Astrocyte (in vitro differentiated cells and primary cell): ENCODE measurements around the gene PCDHGA8. TPM values are rescaled to one million over a fixed set of nuclear protein-coding genes. Genes with fewer than 3 reads are reported as not detected.

Source experiments
- DNase-seq: peaks from one replicate; pipeline ENCODE4 v3.0.0-alpha.2; 2010; ENCODE audit warnings: low read depth
- FAIRE-seq: peaks from 2 replicates; lab custom pipeline; 2011; peaks lifted over from hg19 to GRCh38; lab: Jason Lieb, UNC
- H2AFZ ChIP-seq: 2 replicates; pipeline ENCODE4 v1.6.0; 2012; ENCODE audit warnings: low read depth, low read length, inconsistent platforms
- H3K27ac ChIP-seq: 2 replicates; pipeline ENCODE4 v1.5.1; 2011; ENCODE audit warnings: low read depth, low read length, inconsistent platforms
- H3K27me3 ChIP-seq: 2 replicates; pipeline ENCODE4 v1.6.0; 2011; ENCODE audit warnings: low read length, inconsistent platforms; ENCODE audit not compliant: insufficient read depth
- H3K36me3 ChIP-seq: 2 replicates; pipeline ENCODE4 v1.5.1; 2011; ENCODE audit warnings: low read length, inconsistent platforms; ENCODE audit not compliant: insufficient read depth
- H3K4me1 ChIP-seq: 2 replicates; pipeline ENCODE4 v1.5.1; 2011; ENCODE audit warnings: low read length, inconsistent platforms; ENCODE audit not compliant: insufficient read depth
- H3K4me2 ChIP-seq: 2 replicates; pipeline ENCODE4 v1.6.0; 2012; ENCODE audit warnings: low read length, inconsistent platforms
- H3K4me3 ChIP-seq: 2 replicates; pipeline ENCODE4 v1.5.1; 2011; ENCODE audit warnings: low read depth, mild to moderate bottlenecking, low read length, inconsistent platforms; ENCODE audit not compliant: insufficient read depth
- H3K79me2 ChIP-seq: 2 replicates; pipeline ENCODE4 v1.6.0; 2012; ENCODE audit warnings: mild to moderate bottlenecking, low read length, inconsistent platforms; ENCODE audit not compliant: insufficient read depth
- H3K9ac ChIP-seq: 2 replicates; pipeline ENCODE4 v1.6.0; 2012; ENCODE audit warnings: mild to moderate bottlenecking, low read length, inconsistent platforms
- H3K9me3 ChIP-seq: 2 replicates; pipeline ENCODE4 v1.5.1; 2012; ENCODE audit warnings: low read depth, mild to moderate bottlenecking, low read length, inconsistent platforms; ENCODE audit not compliant: insufficient read depth
- H4K20me1 ChIP-seq: 2 replicates; pipeline ENCODE4 v1.6.0; 2012; ENCODE audit warnings: low read length, inconsistent platforms; ENCODE audit not compliant: insufficient read depth
- H3K27ac Mint-ChIP-seq: one replicate; pipeline ENCODE4 v1.8.0; 2021; ENCODE audit warnings: mild to moderate bottlenecking, mixed read lengths; ENCODE audit not compliant: unreplicated experiment
- H3K27me3 Mint-ChIP-seq: one replicate; pipeline ENCODE4 v1.8.0; 2021; ENCODE audit warnings: low read depth, mixed read lengths; ENCODE audit not compliant: unreplicated experiment
- H3K36me3 Mint-ChIP-seq: one replicate; pipeline ENCODE4 v1.8.0; 2021; ENCODE audit warnings: low read depth, mixed read lengths; ENCODE audit not compliant: unreplicated experiment
- H3K4me1 Mint-ChIP-seq: one replicate; pipeline ENCODE4 v1.8.0; 2021; ENCODE audit warnings: low read depth, mixed read lengths; ENCODE audit not compliant: unreplicated experiment
- H3K4me3 Mint-ChIP-seq: one replicate; pipeline ENCODE4 v1.8.0; 2021; ENCODE audit warnings: mild to moderate bottlenecking, moderate library complexity, mixed read lengths; ENCODE audit not compliant: unreplicated experiment
- H3K9me3 Mint-ChIP-seq: one replicate; pipeline ENCODE4 v1.8.0; 2021; ENCODE audit warnings: mild to moderate bottlenecking, mixed read lengths; ENCODE audit not compliant: unreplicated experiment
- EZH2 ChIP-seq: IDR thresholded peaks from 2 replicates; pipeline ENCODE4 v1.6.1; 2012; ENCODE audit warnings: mild to moderate bottlenecking, low read length, inconsistent platforms; ENCODE audit not compliant: insufficient read depth
- total RNA-seq: library from RNA; stranded (reverse); gene quantifications from 2 replicates; pipeline ENCODE4 v1.2.1, GENCODE V29; 2021
- TF ChIP-seq, protein P1 (sequence below): IDR thresholded peaks from 2 replicates; pipeline ENCODE4 v1.5.1; 2011; ENCODE audit warnings: low read depth, mild to moderate bottlenecking, inconsistent platforms, low read length, moderate library complexity; ENCODE audit not compliant: insufficient read depth

PCDHGA8 gene
- total RNA-seq, 1 donor from 2014 or later, result 1.0 TPM

DNA sequence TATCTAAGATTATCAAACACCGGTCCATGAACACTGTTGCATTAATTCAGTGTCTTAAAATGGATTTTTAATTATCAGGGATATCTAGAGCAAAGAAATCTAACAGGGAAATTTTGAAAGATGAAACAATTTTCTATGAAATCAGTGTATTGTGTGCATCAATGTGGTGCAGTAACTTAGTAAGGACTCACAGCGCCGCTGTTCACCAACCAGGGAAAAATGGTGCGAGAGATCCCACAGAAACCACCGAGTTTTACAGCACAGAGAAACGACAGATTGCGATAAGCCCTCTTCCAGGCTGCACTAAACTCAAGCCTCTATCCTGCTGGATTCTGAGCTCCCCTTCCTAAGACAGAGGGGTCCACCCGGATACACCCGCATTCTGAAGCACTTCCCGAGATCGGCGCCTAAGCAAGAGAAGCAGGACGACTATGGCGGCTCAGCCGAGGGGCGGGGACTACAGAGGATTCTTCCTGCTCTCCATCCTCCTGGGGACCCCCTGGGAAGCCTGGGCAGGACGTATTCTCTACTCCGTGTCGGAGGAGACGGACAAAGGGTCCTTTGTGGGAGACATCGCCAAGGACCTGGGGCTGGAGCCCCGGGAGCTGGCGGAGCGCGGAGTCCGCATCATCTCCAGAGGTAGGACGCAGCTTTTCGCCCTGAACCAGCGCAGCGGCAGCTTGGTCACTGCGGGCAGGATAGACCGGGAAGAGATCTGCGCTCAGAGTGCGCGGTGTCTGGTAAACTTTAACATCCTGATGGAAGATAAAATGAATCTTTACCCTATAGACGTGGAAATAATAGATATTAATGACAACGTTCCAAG is 9.8 kb upstream of the PCDHGA8 start, which contains the start of gene PCDHGA7:
PCDHGA7 (plus strand) TSS at position 274 of the 826 bp plus-strand sequence; CDS start at position 432, 158 bp downstream.
- Histone ChIP-seq H3K4me2 (peak within 1 kb of the TSS; percentile 80), H3K27ac (no peak within 1 kb of the TSS), H3K79me2 (no peaks in the 10 kb centered on the region), H3K4me1 (no peaks in the 10 kb centered on the region), H4K20me1 (no peaks in the 10 kb centered on the region), H3K4me3 (peak within 1 kb of the TSS; percentile 62), H3K9me3 (peaks cover 27% of the 10 kb centered on the region), H2AFZ (peak within 1 kb of the TSS; percentile 70), H3K27me3 (no peaks in the 10 kb centered on the region), H3K9ac (peak within 1 kb of the TSS; percentile 74), H3K36me3 (no peaks in the 10 kb centered on the region)
- no peaks in the 10 kb centered on the region for H3K4me1 Mint-ChIP-seq
- TF ChIP-seq, protein P1, sequence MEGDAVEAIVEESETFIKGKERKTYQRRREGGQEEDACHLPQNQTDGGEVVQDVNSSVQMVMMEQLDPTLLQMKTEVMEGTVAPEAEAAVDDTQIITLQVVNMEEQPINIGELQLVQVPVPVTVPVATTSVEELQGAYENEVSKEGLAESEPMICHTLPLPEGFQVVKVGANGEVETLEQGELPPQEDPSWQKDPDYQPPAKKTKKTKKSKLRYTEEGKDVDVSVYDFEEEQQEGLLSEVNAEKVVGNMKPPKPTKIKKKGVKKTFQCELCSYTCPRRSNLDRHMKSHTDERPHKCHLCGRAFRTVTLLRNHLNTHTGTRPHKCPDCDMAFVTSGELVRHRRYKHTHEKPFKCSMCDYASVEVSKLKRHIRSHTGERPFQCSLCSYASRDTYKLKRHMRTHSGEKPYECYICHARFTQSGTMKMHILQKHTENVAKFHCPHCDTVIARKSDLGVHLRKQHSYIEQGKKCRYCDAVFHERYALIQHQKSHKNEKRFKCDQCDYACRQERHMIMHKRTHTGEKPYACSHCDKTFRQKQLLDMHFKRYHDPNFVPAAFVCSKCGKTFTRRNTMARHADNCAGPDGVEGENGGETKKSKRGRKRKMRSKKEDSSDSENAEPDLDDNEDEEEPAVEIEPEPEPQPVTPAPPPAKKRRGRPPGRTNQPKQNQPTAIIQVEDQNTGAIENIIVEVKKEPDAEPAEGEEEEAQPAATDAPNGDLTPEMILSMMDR, result peak; percentile 43
- TF ChIP-seq EZH2, result no peak
- peaks cover 5% of the 10 kb centered on the region for H3K36me3 Mint-ChIP-seq
- H3K27me3 Mint-ChIP-seq, result no peaks in the 10 kb centered on the region
- H3K9me3 Mint-ChIP-seq, result peaks cover 9% of the 10 kb centered on the region
- peak within 1 kb of the TSS; percentile 79 for H3K4me3 Mint-ChIP-seq
- no peak within 1 kb of the TSS for H3K27ac Mint-ChIP-seq
- FAIRE-seq, result no peak
- DNase-seq, result peak; percentile 30

DNA sequence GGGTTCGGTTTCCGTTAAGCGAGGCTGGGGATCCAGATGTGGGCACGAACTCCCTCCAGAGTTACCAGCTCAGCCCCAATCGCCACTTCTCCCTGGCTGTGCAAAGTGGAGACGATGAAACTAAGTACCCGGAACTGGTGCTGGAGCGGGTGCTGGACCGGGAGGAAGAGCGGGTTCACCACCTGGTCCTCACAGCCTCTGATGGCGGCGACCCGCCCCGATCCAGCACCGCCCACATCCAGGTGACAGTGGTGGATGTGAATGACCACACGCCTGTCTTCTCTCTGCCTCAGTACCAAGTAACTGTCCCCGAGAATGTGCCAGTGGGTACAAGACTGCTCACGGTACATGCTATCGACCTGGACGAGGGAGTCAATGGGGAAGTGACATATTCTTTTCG is 9.1 kb upstream of the PCDHGA8 start:
- Mint-ChIP-seq H3K36me3 (peaks cover 7% of the 10 kb centered on the region), H3K9me3 (peaks cover 12% of the 10 kb centered on the region), H3K4me1 (no peaks in the 10 kb centered on the region), H3K4me3 (no peak overlapping the region), H3K27ac (no peak overlapping the region), H3K27me3 (no peaks in the 10 kb centered on the region)
- Histone ChIP-seq H3K36me3 (no peaks in the 10 kb centered on the region), H3K9ac (no peak overlapping the region), H3K4me2 (peak overlapping the region; percentile 80), H3K27ac (no peak overlapping the region), H4K20me1 (no peaks in the 10 kb centered on the region), H3K27me3 (no peaks in the 10 kb centered on the region), H2AFZ (no peak overlapping the region), H3K9me3 (peaks cover 30% of the 10 kb centered on the region), H3K79me2 (no peaks in the 10 kb centered on the region), H3K4me1 (no peaks in the 10 kb centered on the region), H3K4me3 (peak overlapping the region; percentile 62)
- TF ChIP-seq, protein P1, result no peak
- TF ChIP-seq EZH2, result no peak
- DNase-seq (no peak), FAIRE-seq (no peak)
